ENCODE data around the gene HPS1. TPM values are rescaled to one million over a fixed set of nuclear protein-coding genes. Genes with fewer than 3 reads are reported as not detected.

The HPS1 gene
- total and polyA plus RNA-seq, 10 of the 15 experiments (the other 5 are each of a cell fraction or from before 2014, with no cell fraction given) = 27.1 to 138 (median 54.8) TPM

- TF ChIP-seq ZBTB33 (IDR thresholded peaks at IDR 0.05) = no peak
- TF ChIP-seq ZNF217 (IDR thresholded peaks at IDR 0.05) = no peak
- no peak for TF ChIP-seq BRCA1 (IDR thresholded peaks at IDR 0.05; ENCODE audit: low read depth, low read length)
- no peak for TF ChIP-seq BACH1 (IDR thresholded peaks at IDR 0.05; ENCODE audit: borderline replicate concordance)
- TF ChIP-seq SRF (IDR thresholded peaks at IDR 0.05; ENCODE audit: low read depth in 2 of 2, low read length in 2 of 2) = no peak
- no peak for TF ChIP-seq CREB1 (IDR thresholded peaks at IDR 0.05; ENCODE audit: low read depth)
- TF ChIP-seq SUPT20H (IDR thresholded peaks at IDR 0.05; ENCODE audit: borderline replicate concordance, control insufficient read depth, low read depth, low read length) = no peak
- no peak for TF ChIP-seq BCL11A (IDR thresholded peaks at IDR 0.05; ENCODE audit: low read depth, low read length)
- TF ChIP-seq BCLAF1 (IDR thresholded peaks at IDR 0.05) = no peak
Observed at GRCh38 chr10:98384531-98385133, 62.1 kb downstream of the HPS1 start (continued).
